Measurements from ENCODE around the gene HBG1.

Gene HBG1

DNA sequence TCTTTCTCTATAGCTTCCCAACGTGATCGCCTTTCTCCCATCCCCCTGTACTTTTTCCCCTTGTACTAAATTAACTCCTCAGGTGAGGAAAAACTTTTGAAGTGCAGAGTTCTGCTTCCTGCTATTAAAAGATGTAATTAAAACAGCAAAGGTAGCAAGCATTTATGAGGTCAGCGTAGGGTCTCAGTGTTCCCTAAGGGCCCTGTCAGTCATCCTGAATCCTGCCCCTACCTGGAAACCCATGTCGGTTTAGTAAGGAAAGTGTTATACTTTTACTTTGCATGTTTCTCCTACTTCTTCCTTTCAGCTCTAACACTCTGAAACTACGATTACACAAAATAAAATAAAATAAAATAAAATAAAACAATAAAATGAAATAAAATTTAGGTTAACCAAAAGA, 21.5 kb downstream of the HBG1 start:
- no peak for DNase-seq (ENCODE audit: extremely low read depth in 1 of 2, low read depth in 1 of 2)

GRCh38 chr11:5227681-5228080, 22.0 kb downstream of the HBG1 start:
- DNase-seq (ENCODE audit: extremely low read depth in 1 of 2, low read depth in 1 of 2): no peak

GRCh38 chr11:5226732-5227310, 22.8 kb downstream of the HBG1 start, which contains the start of gene HBB:
TSS of gene HBB (minus strand) at chr11:5227071. CDS start at chr11:5227021, 50 bp downstream.
- no peak for DNase-seq (ENCODE audit: extremely low read depth in 1 of 2, low read depth in 1 of 2)

GRCh38 chr11:5225480-5225871, 24.2 kb downstream of the HBG1 start:
- DNase-seq (ENCODE audit: extremely low read depth in 1 of 2, low read depth in 1 of 2): no peak

DNA sequence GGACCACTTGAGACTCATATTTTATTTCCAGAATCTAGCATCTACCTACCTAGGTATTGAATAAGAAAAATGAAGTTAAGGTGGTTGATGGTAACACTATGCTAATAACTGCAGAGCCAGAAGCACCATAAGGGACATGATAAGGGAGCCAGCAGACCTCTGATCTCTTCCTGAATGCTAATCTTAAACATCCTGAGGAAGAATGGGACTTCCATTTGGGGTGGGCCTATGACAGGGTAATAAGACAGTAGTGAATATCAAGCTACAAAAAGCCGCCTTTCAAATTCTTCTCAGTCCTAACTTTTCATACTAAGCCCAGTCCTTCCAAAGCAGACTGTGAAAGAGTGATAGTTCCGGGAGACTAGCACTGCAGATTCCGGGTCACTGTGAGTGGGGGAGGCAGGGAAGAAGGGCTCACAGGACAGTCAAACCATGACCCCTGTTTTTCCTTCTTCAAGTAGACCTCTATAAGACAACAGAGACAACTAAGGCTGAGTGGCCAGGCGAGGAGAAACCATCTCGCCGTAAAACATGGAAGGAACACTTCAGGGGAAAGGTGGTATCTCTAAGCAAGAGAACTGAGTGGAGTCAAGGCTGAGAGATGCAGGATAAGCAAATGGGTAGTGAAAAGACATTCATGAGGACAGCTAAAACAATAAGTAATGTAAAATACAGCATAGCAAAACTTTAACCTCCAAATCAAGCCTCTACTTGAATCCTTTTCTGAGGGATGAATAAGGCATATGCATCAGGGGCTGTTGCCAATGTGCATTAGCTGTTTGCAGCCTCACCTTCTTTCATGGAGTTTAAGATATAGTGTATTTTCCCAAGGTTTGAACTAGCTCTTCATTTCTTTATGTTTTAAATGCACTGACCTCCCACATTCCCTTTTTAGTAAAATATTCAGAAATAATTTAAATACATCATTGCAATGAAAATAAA, 24.8 kb downstream of the HBG1 start:
- DNase-seq (ENCODE audit: extremely low read depth in 1 of 2, low read depth in 1 of 2): no peak

DNA sequence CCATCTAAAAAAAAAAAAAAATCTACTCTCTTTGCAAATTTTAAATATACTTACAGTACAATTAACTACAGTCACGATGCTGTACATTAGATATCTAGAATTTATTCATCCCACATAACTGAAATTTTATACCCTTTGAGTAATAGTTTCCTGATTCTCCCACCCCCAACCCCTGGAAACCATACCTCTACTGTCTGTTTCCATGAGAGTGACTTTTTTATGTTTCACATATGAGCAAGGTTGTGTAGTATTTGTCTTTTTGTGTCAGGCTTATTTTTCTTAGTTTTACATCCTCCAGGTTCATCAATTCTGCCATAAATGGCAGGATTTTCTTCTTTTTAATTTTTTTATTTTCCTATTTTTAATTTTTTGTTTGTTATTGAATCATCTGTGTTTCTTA, 26.0 kb downstream of the HBG1 start:
- DNase-seq (ENCODE audit: extremely low read depth in 1 of 2, low read depth in 1 of 2): no peak

- no peak for DNase-seq (ENCODE audit: extremely low read depth in 1 of 2, low read depth in 1 of 2)
These were observed 26.5 kb downstream of the HBG1 start for GRCh38 chr11:5223146-5223545.

- DNase-seq (ENCODE audit: extremely low read depth in 1 of 2, low read depth in 1 of 2): no peak
These were observed 39.2 kb downstream of the HBG1 start for GRCh38 chr11:5210376-5210885.

- no peak for DNase-seq (ENCODE audit: extremely low read depth in 1 of 2, low read depth in 1 of 2)
These were observed 44.9 kb downstream of the HBG1 start for GRCh38 chr11:5204787-5205186.

- no peak for DNase-seq (ENCODE audit: extremely low read depth in 1 of 2, low read depth in 1 of 2)
These were observed 46.3 kb downstream of the HBG1 start for GRCh38 chr11:5203366-5203765.

DNA sequence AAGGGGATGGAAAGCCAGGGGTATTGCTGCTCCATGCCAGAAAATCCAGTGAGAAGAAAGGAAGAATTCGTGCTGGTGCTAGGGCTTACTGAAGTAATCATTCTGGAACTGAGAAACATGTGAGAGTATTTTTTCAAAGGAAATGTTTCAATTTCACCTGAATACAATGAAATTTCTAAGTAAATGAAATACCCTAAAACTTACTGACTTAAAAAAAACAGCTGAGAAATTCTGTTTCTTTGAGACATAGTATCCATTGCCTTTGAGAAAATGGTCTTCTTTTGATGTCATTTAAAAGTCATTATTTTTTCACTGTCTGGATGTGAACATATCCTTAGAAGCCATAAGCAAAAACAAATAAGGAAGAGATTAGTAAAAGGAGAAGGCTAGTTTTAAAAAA, 49.1 kb downstream of the HBG1 start, which contains the start of gene OR51V1:
Gene OR51V1 (minus strand): TSS at position 101 of the 400 bp plus-strand sequence. CDS start 0 bp downstream, at position 101.
- no peak for DNase-seq (ENCODE audit: extremely low read depth in 1 of 2, low read depth in 1 of 2)

GRCh38 chr11:5198285-5198684, 51.4 kb downstream of the HBG1 start:
- no peak for DNase-seq (ENCODE audit: extremely low read depth in 1 of 2, low read depth in 1 of 2)

Measured in stimulated activated CD8-positive, alpha-beta memory T cell treated with anti-CD3 and anti-CD28 coated beads, Interleukin-7, amount 100 ng/mL, for 48 hours (primary cell).